Measurements from ENCODE around the gene RHOC.

DNA sequence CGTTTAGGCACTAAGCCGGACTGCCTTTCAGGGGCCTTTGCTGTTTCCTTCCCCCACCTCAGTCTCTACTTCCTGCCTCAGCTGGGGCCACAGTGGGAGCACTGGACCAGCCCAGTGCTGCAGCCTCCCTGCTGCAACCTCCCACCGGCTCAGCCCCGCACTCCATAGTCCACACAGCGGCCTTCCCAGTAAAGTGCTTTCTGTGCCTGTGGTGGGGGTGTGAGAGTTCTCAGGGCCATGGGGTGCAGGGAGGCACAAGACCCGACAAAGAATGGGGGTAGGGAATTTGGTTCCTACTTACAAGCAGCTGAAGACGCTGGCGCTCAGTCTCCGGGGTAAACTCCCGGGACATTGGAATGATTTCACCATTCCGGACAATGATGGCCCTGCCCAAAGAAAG lies 4.7 kb upstream of the RHOC start:
- TF ChIP-seq, protein P1, sequence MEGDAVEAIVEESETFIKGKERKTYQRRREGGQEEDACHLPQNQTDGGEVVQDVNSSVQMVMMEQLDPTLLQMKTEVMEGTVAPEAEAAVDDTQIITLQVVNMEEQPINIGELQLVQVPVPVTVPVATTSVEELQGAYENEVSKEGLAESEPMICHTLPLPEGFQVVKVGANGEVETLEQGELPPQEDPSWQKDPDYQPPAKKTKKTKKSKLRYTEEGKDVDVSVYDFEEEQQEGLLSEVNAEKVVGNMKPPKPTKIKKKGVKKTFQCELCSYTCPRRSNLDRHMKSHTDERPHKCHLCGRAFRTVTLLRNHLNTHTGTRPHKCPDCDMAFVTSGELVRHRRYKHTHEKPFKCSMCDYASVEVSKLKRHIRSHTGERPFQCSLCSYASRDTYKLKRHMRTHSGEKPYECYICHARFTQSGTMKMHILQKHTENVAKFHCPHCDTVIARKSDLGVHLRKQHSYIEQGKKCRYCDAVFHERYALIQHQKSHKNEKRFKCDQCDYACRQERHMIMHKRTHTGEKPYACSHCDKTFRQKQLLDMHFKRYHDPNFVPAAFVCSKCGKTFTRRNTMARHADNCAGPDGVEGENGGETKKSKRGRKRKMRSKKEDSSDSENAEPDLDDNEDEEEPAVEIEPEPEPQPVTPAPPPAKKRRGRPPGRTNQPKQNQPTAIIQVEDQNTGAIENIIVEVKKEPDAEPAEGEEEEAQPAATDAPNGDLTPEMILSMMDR (IDR thresholded peaks at IDR 0.05; ENCODE audit: insufficient read depth, low read length, poor library complexity, severe bottlenecking) = no peak
- TF ChIP-seq EZH2phosphoT487 (conservative IDR thresholded peaks at IDR 0.05; ENCODE audit: low read length) = no peak

All from SU-DHL-6 (cell line).